AG09309 (cell line): ENCODE results near the gene KCNK6.

Experiments
- DNase-seq: peaks from one replicate; pipeline ENCODE4 v3.0.0-alpha.2; 2010; ENCODE audit warnings: low read depth
- H3K4me3 ChIP-seq: 2 replicates; pipeline ENCODE4 v1.5.1; 2011; ENCODE audit warnings: mild to moderate bottlenecking, low read depth, low read length, moderate library complexity; ENCODE audit not compliant: control insufficient read depth
- TF ChIP-seq, protein P1 (sequence below): IDR thresholded peaks from 2 replicates; pipeline ENCODE4 v1.5.1; 2011; ENCODE audit warnings: mild to moderate bottlenecking, low read depth, low read length, inconsistent platforms; ENCODE audit not compliant: insufficient read depth, control insufficient read depth; ENCODE audit errors: missing control alignments

The KCNK6 gene

DNA sequence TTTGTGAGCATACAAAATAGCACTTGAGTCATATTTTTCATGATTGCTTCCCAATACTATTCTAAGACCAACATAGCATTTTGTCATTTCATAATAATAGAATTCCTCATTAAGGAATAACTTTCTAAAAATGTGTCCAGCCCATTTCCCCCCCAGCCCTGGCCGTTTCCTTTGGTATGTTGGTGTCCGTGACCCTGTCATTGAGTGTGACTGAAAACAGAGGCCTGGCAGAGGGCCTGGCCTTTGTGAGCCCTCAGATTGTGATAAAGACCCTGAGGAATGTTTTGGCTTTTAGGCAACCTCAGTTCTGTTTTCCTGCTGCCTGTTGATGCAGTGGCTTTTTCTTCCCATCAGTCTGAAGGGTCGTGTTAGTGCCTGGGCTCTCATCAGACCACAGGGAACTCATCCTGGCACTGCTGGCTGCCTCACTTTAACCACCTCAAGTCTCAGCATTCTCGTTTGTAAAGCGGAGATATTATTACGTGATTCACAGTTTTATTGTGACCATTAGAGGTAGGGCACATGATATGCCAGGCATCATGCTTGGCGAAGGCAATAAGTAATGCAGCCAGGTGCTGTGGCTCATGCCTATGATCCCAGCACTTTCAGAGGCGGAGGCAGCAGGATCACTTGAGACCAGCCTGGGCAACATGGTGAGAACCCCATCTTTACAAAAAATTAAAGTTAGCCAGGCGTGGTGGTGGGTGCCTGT lies 41.5 kb upstream of the KCNK6 start:
- no peak for DNase-seq
- TF ChIP-seq, protein P1, sequence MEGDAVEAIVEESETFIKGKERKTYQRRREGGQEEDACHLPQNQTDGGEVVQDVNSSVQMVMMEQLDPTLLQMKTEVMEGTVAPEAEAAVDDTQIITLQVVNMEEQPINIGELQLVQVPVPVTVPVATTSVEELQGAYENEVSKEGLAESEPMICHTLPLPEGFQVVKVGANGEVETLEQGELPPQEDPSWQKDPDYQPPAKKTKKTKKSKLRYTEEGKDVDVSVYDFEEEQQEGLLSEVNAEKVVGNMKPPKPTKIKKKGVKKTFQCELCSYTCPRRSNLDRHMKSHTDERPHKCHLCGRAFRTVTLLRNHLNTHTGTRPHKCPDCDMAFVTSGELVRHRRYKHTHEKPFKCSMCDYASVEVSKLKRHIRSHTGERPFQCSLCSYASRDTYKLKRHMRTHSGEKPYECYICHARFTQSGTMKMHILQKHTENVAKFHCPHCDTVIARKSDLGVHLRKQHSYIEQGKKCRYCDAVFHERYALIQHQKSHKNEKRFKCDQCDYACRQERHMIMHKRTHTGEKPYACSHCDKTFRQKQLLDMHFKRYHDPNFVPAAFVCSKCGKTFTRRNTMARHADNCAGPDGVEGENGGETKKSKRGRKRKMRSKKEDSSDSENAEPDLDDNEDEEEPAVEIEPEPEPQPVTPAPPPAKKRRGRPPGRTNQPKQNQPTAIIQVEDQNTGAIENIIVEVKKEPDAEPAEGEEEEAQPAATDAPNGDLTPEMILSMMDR, result no peak

DNA sequence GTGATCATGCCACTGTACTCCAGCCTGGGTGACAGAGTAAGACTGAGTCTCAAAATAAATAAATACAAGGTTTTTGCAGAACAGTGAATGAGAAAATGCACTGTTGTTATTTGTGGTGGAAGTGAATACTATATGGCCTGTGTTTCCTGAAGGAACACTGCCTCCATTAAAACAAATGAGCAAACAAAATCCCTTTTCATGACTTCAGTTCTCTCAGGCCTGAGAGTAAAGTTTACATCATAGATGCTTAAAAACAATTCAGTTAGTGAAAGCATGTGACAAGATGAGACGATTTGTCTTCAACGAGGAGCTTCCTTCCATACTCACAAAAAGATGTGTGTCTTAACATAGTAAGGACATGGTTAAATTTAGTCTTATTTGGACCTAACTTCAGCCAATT lies 40.9 kb upstream of the KCNK6 start:
- TF ChIP-seq, protein P1, result no peak
- H3K4me3 ChIP-seq, result no peak overlapping the region
- no peak for DNase-seq

More for the DNA sequence above, 41.5 kb upstream of the KCNK6 start:
- H3K4me3 ChIP-seq, result no peak overlapping the region

DNA sequence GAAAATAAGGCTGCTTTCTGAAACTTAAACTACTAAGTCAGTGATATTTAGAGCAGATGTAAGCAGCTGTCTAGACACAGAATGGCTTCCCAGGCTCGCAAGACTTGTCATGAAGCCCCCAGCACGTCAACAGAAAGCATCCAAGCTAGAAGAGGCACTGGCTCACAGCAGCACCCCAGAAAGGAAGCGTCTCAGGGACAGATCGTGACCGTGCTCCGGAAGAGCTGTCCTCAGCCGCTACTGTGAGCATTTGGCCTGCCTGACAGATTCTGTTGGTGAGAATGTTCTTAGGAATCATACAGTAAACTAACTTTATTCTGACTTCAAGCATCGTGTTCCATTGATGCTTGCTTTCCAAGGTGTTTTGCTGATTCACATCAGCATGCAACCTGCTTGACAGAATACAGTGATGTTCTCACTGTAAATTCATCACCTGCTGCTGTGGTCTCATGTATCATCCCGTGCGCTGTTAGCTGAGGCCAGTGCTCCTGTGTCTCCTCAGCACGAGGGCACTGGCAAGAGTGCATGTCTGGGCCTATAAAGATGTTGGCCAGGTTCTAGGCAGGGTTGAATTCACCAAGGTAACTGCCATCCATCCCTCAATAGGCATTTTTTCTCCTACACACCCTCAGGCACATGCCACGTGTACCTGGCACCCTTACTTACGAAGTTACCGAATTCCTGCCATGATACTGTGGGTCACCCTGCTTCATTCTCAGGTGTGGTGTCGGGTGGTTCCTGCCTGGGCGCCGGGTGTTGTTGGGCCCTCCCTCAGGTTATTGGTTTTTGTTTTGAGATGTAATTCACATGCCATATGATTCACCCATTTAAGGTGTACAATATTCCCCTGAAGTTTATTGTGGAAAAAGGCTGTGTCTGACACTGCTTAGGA lies 39.4 kb upstream of the KCNK6 start:
- H3K4me3 ChIP-seq, result no peak overlapping the region
- no peak for DNase-seq
- TF ChIP-seq, protein P1, result no peak

DNA sequence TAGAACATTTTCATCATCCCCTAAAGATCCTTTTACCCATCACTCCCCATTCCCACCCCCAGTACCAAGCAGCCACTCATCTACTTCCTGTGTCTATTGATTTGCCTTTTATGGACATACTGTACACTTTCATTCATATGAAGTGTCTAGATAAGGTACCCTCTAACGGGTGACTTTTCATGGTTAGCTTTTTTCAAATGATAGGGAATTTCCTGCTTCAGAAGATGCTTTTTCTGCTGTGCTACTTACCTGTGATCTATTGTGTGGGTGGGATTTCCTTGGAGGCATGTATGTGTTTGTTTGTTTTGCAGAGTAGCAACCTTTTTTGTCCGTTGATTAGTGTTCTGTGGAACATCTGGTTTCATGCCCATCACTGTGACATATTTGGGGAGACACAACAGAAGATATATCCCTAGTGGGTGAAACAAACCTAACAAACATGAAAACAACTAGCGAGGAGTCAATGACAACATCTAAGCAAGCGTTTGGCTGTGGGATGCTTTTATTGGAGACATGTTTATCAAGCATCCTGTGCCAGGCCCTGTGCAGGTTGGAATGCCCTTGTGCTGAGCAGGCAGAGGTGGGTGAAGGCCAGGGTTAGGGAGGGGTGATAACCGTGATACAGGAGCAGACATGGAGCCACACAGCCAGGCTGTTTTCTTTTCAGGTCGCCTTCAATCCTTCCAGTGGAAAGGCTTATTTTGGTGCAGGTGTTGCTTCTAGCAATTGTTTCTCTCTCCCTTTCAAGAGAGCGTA lies 37.7 kb upstream of the KCNK6 start:
- no peak overlapping the region for H3K4me3 ChIP-seq
- no peak for DNase-seq
- TF ChIP-seq, protein P1, result no peak

DNA sequence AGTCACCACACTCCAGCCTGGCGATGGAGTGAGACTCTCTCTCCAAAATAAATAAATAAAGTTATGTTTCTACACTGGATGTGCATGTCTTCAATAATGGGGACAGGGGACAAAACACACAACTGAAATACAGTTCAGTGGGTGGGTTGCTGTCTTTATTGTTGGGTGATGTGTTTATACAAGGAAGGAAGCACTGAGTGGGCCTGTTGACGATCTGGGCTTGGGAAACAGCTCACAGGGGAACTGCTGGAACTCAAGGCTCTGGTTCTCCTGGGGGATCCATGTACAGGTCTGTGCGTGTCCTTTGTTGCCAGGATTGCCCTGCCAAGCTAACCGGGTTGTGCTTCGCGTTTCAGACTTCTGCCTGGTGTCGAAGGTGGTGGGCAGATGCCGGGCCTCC lies 36.4 kb upstream of the KCNK6 start:
- DNase-seq, result no peak
- no peak overlapping the region for H3K4me3 ChIP-seq
- TF ChIP-seq, protein P1, result no peak

DNA sequence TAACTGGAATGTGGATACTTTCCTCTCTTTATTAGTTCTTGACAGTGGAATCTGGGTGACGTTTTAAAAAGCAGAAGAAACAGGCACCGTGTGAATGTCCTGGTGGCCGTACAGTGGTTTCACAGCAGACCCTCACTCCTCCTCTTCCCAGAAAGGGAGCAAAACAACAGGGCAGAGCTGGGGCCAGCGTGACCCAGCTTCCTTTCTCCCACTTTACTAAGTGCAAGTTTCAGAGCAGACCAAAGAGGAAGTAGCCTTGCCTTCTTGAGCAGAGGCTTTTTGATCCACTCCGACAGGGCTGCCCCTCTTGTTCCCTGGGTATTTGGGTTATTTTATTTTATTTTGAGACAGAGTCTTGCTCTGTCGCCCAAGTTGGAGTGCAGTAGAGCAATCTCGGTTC lies 35.2 kb upstream of the KCNK6 start:
- DNase-seq, result no peak
- no peak overlapping the region for H3K4me3 ChIP-seq

More for the DNA sequence above, 35.2 kb upstream of the KCNK6 start:
- TF ChIP-seq, protein P1, result no peak
